RWPE1 (cell line): Measurements from ENCODE around the gene TRPV4.

Experiments used
- CTCF ChIA-PET: fragments of 350-600 bp; sonication (Branson Sonifier 250); formaldehyde crosslinking; extraction: SDS; loops from one replicate; lab custom pipeline; 2021; lab: Yijun Ruan, JAX
- POLR2A ChIA-PET: fragments of 400-600 bp; formaldehyde crosslinking; extraction: SDS; loops from one replicate; lab custom pipeline; 2020; ENCODE audit warnings: antibody characterized with exemption; ENCODE audit not compliant: low non-redundant PET; lab: Yijun Ruan, JAX
- DNase-seq: peaks from one replicate; pipeline ENCODE4 v3.0.0; 2012; ENCODE audit warnings: low spot score
- H3K27ac ChIP-seq: fragments of 450-650 bp; 2 replicates; pipeline ENCODE4 v1.5.1; 2017
- TF ChIP-seq, protein P1 (sequence below): fragments of 450-650 bp; conservative IDR thresholded peaks from 2 replicates; pipeline ENCODE4 v1.5.1; 2017; ENCODE audit warnings: low read depth, mild to moderate bottlenecking

Gene TRPV4

GRCh38 chr12:109830718-109831117 is 2.5 kb downstream of the TRPV4 start:
- TF ChIP-seq, protein P1, sequence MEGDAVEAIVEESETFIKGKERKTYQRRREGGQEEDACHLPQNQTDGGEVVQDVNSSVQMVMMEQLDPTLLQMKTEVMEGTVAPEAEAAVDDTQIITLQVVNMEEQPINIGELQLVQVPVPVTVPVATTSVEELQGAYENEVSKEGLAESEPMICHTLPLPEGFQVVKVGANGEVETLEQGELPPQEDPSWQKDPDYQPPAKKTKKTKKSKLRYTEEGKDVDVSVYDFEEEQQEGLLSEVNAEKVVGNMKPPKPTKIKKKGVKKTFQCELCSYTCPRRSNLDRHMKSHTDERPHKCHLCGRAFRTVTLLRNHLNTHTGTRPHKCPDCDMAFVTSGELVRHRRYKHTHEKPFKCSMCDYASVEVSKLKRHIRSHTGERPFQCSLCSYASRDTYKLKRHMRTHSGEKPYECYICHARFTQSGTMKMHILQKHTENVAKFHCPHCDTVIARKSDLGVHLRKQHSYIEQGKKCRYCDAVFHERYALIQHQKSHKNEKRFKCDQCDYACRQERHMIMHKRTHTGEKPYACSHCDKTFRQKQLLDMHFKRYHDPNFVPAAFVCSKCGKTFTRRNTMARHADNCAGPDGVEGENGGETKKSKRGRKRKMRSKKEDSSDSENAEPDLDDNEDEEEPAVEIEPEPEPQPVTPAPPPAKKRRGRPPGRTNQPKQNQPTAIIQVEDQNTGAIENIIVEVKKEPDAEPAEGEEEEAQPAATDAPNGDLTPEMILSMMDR, result no peak
- POLR2A ChIA-PET, result no interaction called here
- no peak overlapping the region for H3K27ac ChIP-seq
- CTCF ChIA-PET, result interaction anchor here (2.8 kb wide), 1 partner anchor 14 kb away, joined by 12 read pairs; no protein-coding TSS in a partner anchor
- no peak for DNase-seq

GRCh38 chr12:109830267-109830666 is 2.9 kb downstream of the TRPV4 start:
- ChIA-PET CTCF (interaction anchor here (2.8 kb wide), 1 partner anchor 15 kb away, joined by 12 read pairs; no protein-coding TSS in a partner anchor), POLR2A (no interaction called here)
- TF ChIP-seq, protein P1, result no peak
- H3K27ac ChIP-seq, result no peak overlapping the region
- no peak for DNase-seq

- CTCF ChIA-PET, result interaction anchor here (0.7 to 2.8 kb wide), 3 partner anchors 8 to 36 kb away, joined by 4 to 12 read pairs (median 6); no protein-coding TSS in a partner anchor
- TF ChIP-seq, protein P1, result no peak
- POLR2A ChIA-PET, result no interaction called here
- H3K27ac ChIP-seq, result no peak overlapping the region; the same call in 1 of the 2 replicates
- DNase-seq, result no peak
Measured at GRCh38 chr12:109829667-109830066, 3.5 kb downstream of the TRPV4 start.

DNA sequence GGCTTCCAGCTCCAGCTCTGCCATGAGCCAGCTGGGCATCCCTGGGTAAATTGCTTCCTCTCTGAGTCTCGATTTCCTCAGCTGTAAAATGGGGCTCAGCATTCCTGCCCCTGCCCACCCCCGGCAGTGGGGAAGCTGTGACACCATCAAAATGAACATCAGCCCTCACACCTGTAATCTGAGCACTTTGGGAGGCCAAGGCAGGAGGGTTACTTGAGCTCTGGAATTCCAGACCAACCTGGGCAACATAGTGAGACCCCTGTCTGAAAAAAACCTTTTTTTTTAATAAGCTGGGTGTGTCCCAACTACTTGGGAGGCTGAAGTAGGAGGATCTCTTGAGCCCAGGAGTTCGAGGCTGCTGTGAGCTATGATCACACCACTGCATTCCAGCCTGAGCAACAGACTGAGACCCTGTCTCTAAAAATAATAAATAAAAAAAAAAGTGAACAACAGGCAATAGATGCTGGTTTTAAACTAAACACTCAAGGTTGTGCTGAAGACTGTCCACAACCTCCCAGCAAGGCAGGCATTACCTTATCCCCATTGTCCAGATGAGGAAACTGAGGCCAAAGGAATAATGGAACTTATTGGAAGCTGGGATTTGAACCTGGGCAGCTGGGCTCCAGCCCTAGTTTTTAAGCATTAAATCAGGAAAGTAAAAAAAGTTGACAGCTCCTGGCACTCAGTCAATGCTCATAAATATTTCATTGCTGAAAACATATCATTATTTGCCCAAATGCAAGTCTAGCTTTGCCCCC is 4.3 kb downstream of the TRPV4 start:
- no peak for DNase-seq
- ChIA-PET POLR2A (no interaction called here), CTCF (interaction anchor here (0.5 to 2.8 kb wide), 6 partner anchors 8 to 203 kb away, joined by 3 to 12 read pairs (median 4); no protein-coding TSS in a partner anchor)
- TF ChIP-seq, protein P1, result no peak
- H3K27ac ChIP-seq, result no peak overlapping the region

GRCh38 chr12:109827566-109828550 is 5.3 kb downstream of the TRPV4 start:
- H3K27ac ChIP-seq, result no peak overlapping the region
- no peak for DNase-seq
- ChIA-PET CTCF (interaction anchor here (0.5 to 0.7 kb wide), 2 partner anchors 10 to 204 kb away, joined by 3 to 4 read pairs; no protein-coding TSS in a partner anchor), POLR2A (no interaction called here)
- TF ChIP-seq, protein P1, result no peak

- ChIA-PET CTCF (interaction anchor here (0.7 kb wide), 1 partner anchor 9 kb away, joined by 3 read pairs; no protein-coding TSS in a partner anchor), POLR2A (no interaction called here)
- no peak for DNase-seq
- TF ChIP-seq, protein P1, result no peak
- H3K27ac ChIP-seq, result no peak overlapping the region
Measured at GRCh38 chr12:109827080-109827479, 6.1 kb downstream of the TRPV4 start.
